HL-60 (cell line): ENCODE data around the gene NCBP2.

Source experiments
- DNase-seq, 2 experiments: peaks; one replicate each; pipeline ENCODE4 v3.0.0-alpha.2; 2010 to 2020; ENCODE audit warnings: low read depth in 1 of 2, low spot score in 1 of 2
- H3K27ac ChIP-seq: fragments of 250-450 bp; sonication (Bioruptor Pico); replicated peaks from 2 replicates; pipeline ENCODE4 v1.5.1; 2020; ENCODE audit warnings: mild to moderate bottlenecking, moderate library complexity
- H3K27me3 ChIP-seq: fragments of 250-450 bp; sonication (Bioruptor Pico); 2 replicates; pipeline ENCODE4 v1.5.1; 2021; ENCODE audit warnings: mild to moderate bottlenecking, moderate library complexity; ENCODE audit not compliant: insufficient read depth, poor library complexity, severe bottlenecking
- H3K4me3 ChIP-seq: replicated peaks from 2 replicates; pipeline ENCODE4 v1.5.1; 2011; ENCODE audit warnings: mild to moderate bottlenecking, control low read depth, low read length; ENCODE audit not compliant: insufficient read depth
- CTCF ChIP-seq: IDR thresholded peaks from one replicate; pipeline ENCODE4 v1.5.1; 2011; ENCODE audit warnings: low read length, control low read depth, inconsistent platforms; ENCODE audit not compliant: insufficient read depth
- GABPA ChIP-seq: IDR thresholded peaks from 2 replicates; pipeline ENCODE4 v1.6.1; 2012; ENCODE audit warnings: low read depth
- POLR2AphosphoS5 ChIP-seq: IDR thresholded peaks from 2 replicates; pipeline ENCODE4 v1.6.1; 2012; ENCODE audit warnings: low read depth
- REST ChIP-seq: IDR thresholded peaks from 2 replicates; pipeline ENCODE4 v1.6.1; 2012; ENCODE audit warnings: low read depth; ENCODE audit not compliant: insufficient replicate concordance
- SPI1 ChIP-seq: IDR thresholded peaks from 2 replicates; pipeline ENCODE4 v1.6.1; 2012; ENCODE audit warnings: low read depth, mild to moderate bottlenecking, borderline replicate concordance

The NCBP2 gene

GRCh38 chr3:196985298-196985697 lies 43.0 kb upstream of the NCBP2 start:
- TF ChIP-seq CTCF (no peak), SPI1 (no peak), POLR2AphosphoS5 (no peak), REST (no peak), GABPA (no peak)
- no peaks in the 10 kb centered on the region for H3K27me3 ChIP-seq
- DNase-seq: no peak
- no peak overlapping the region for H3K4me3 ChIP-seq
- no peak overlapping the region for H3K27ac ChIP-seq

- no peak for DNase-seq
- no peak overlapping the region for H3K27ac ChIP-seq
- no peak overlapping the region for H3K4me3 ChIP-seq
- H3K27me3 ChIP-seq: no peaks in the 10 kb centered on the region
- TF ChIP-seq POLR2AphosphoS5: no peak
- no peak for TF ChIP-seq CTCF
- TF ChIP-seq REST: no peak
- TF ChIP-seq SPI1: no peak
- TF ChIP-seq GABPA: no peak
Measured at GRCh38 chr3:196983186-196983585, 40.9 kb upstream of the NCBP2 start.

- no peak for TF ChIP-seq CTCF
- no peak for TF ChIP-seq POLR2AphosphoS5
- TF ChIP-seq REST: no peak
- TF ChIP-seq SPI1: no peak
- no peak for TF ChIP-seq GABPA
- no peak overlapping the region for H3K4me3 ChIP-seq
- no peak for DNase-seq
- H3K27me3 ChIP-seq: no peaks in the 10 kb centered on the region
- no peak overlapping the region for H3K27ac ChIP-seq
Measured at GRCh38 chr3:196981657-196982056, 39.3 kb upstream of the NCBP2 start.
